Cardiac muscle cell (in vitro differentiated cells and primary cell): Measurements from ENCODE around the gene BACH1. TPM values are rescaled to one million over a fixed set of nuclear protein-coding genes. Genes with fewer than 3 reads are reported as not detected.

Experiments used
- DNase-seq, 2 donors: peaks; one replicate each; pipeline versions ENCODE4 v3.0.0 to v3.0.0-alpha.2; 2010 to 2017; ENCODE audit warnings: low read depth in 1 of 2, low spot score in 1 of 2
- H3K27ac ChIP-seq: fragments of 200-600 bp; sonication (generic); 2 replicates; pipeline ENCODE4 v1.5.1; 2016
- H3K27me3 ChIP-seq: fragments of 200-600 bp; sonication (generic); 2 replicates; pipeline ENCODE4 v1.6.0; 2016; ENCODE audit warnings: control low read depth
- H3K36me3 ChIP-seq: fragments of 200-600 bp; sonication (generic); 2 replicates; pipeline ENCODE4 v1.5.1; 2016; ENCODE audit warnings: control low read depth
- H3K4me1 ChIP-seq: fragments of 200-600 bp; sonication (generic); 2 replicates; pipeline ENCODE4 v1.8.1; 2017; ENCODE audit warnings: low read depth, mild to moderate bottlenecking, mixed run types
- H3K4me3 ChIP-seq: fragments of 200-600 bp; sonication (generic); 2 replicates; pipeline ENCODE4 v1.5.1; 2016; ENCODE audit warnings: mild to moderate bottlenecking
- H3K9me3 ChIP-seq: fragments of 200-600 bp; sonication (generic); 2 replicates; pipeline ENCODE4 v1.5.1; 2017; ENCODE audit warnings: low read depth, mild to moderate bottlenecking, control low read depth
- polyA plus RNA-seq: library from polyadenylated mRNA; unstranded; fragments of >200 nt; fragmentation: Nextera tagmentation; extraction: Ambion mirVana; gene quantifications from 2 replicates; pipeline ENCODE4 v1.2.1, GENCODE V29; 2016
- total RNA-seq: library from RNA; depleted of rRNA; stranded (reverse); fragments of >200 nt; gene quantifications from 2 replicates; pipeline ENCODE4 v1.2.3, GENCODE V29; 2016
- TF ChIP-seq, protein P1 (sequence below): IDR thresholded peaks from 2 replicates; pipeline ENCODE4 v1.5.1; 2012; ENCODE audit warnings: low read depth, mild to moderate bottlenecking, low read length

Gene BACH1
- total and polyA plus RNA-seq, 2 experiments from 2014 or later = 17.2 to 32.3 TPM

DNA sequence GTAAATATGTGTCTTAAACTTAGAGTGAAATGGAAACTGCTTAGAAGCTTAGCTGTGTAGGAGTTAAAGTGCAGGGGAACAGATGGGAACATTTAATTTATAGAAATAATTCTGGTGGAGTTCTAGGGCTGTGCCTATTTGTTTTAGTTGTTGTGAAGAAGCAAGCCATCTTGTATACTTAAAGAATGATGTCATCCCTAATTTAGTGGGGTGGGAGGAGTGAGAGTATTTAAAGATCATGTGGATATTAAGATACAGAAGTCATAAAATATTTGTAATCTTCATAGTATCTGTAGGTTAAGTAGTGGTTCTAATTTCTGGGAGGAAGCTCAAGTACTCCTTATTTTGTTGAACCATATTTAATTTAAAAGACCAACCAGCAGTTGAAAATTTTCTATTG lies 41.5 kb downstream of the BACH1 start:
- Histone ChIP-seq H3K4me3 (no peak overlapping the region), H3K27ac (no peak overlapping the region), H3K27me3 (no peaks in the 10 kb centered on the region), H3K9me3 (no peaks in the 10 kb centered on the region), H3K36me3 (no peaks in the 10 kb centered on the region), H3K4me1 (peaks cover 19% of the 10 kb centered on the region)
- TF ChIP-seq, protein P1, sequence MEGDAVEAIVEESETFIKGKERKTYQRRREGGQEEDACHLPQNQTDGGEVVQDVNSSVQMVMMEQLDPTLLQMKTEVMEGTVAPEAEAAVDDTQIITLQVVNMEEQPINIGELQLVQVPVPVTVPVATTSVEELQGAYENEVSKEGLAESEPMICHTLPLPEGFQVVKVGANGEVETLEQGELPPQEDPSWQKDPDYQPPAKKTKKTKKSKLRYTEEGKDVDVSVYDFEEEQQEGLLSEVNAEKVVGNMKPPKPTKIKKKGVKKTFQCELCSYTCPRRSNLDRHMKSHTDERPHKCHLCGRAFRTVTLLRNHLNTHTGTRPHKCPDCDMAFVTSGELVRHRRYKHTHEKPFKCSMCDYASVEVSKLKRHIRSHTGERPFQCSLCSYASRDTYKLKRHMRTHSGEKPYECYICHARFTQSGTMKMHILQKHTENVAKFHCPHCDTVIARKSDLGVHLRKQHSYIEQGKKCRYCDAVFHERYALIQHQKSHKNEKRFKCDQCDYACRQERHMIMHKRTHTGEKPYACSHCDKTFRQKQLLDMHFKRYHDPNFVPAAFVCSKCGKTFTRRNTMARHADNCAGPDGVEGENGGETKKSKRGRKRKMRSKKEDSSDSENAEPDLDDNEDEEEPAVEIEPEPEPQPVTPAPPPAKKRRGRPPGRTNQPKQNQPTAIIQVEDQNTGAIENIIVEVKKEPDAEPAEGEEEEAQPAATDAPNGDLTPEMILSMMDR = no peak
- no peak for DNase-seq

DNA sequence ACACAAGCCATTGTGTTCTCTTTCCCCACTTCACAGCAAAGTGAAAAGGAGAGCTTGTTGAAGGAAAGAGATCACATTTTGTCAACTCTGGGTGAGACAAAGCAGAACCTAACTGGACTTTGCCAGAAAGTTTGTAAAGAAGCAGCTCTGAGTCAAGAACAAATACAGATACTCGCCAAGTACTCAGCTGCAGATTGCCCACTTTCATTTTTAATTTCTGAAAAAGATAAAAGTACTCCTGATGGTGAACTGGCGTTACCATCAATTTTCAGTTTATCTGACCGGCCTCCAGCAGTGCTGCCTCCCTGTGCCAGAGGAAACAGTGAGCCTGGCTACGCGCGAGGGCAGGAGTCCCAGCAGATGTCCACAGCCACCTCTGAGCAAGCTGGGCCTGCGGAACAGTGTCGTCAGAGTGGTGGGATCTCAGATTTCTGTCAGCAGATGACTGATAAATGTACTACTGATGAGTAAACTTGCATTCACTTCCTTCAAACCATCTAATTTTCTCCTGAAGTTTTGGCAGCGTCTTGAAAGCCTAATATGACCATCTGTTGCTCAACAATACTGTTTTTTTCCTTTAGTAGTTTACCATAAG lies 43.7 kb downstream of the BACH1 start:
- H3K27ac ChIP-seq = peak overlapping the region; percentile 58
- H3K36me3 ChIP-seq = no peaks in the 10 kb centered on the region
- H3K4me1 ChIP-seq = peaks cover 19% of the 10 kb centered on the region
- peak in 1 of 2 donors; percentile 91 for DNase-seq
- H3K27me3 ChIP-seq = no peaks in the 10 kb centered on the region
- no peak overlapping the region for H3K4me3 ChIP-seq
- H3K9me3 ChIP-seq = no peaks in the 10 kb centered on the region
- TF ChIP-seq, protein P1 = no peak

DNA sequence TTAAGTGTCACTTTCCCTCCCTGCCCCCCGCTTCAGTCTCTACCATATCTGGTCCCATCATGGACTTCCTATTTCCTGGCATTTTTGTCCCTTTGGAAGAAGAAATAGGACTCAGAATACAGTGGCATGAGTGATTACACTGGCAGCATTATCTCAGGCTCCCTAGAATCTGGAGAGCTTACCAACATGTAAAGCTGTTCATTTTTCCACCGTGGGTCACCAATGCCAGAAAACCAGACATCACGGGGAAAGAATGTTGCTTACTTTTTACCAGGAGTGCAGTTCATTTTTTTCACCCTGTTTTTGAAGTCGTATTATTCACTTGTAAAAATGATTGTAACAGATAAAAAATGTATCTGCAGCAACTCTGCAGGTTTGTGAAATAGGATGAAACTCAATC lies 44.8 kb downstream of the BACH1 start:
- peak in 1 of 2 donors; percentile 43 for DNase-seq
- no peaks in the 10 kb centered on the region for H3K36me3 ChIP-seq
- H3K4me1 ChIP-seq = peaks cover 19% of the 10 kb centered on the region
- H3K27me3 ChIP-seq = no peaks in the 10 kb centered on the region
- TF ChIP-seq, protein P1 = no peak
- no peak overlapping the region for H3K4me3 ChIP-seq
- H3K27ac ChIP-seq = no peak overlapping the region
- H3K9me3 ChIP-seq = no peaks in the 10 kb centered on the region

DNA sequence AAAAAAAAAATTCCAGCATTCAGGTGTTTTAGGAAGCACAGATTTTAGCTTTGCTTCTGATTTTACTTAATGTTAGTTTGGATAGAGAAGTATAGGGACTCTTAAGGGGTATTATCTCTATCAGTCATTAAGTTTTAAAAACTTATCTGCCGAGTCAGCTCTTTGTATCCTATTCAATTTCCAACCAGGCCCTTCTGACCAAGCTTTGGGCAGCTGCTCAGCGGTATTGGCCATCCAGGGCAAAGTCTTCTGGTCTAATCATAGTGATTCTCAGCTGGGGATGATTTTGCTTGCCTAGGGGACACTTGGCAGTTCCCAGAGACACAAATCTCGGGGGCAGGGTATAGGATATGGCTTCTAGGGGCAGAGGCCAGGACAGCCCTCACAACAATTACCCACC lies 47.6 kb downstream of the BACH1 start:
- no peak overlapping the region for H3K4me3 ChIP-seq
- H3K27me3 ChIP-seq = no peaks in the 10 kb centered on the region
- H3K4me1 ChIP-seq = peaks cover 13% of the 10 kb centered on the region
- no peaks in the 10 kb centered on the region for H3K9me3 ChIP-seq
- H3K27ac ChIP-seq = no peak overlapping the region
- no peak for DNase-seq
- H3K36me3 ChIP-seq = no peaks in the 10 kb centered on the region
- TF ChIP-seq, protein P1 = no peak

DNA sequence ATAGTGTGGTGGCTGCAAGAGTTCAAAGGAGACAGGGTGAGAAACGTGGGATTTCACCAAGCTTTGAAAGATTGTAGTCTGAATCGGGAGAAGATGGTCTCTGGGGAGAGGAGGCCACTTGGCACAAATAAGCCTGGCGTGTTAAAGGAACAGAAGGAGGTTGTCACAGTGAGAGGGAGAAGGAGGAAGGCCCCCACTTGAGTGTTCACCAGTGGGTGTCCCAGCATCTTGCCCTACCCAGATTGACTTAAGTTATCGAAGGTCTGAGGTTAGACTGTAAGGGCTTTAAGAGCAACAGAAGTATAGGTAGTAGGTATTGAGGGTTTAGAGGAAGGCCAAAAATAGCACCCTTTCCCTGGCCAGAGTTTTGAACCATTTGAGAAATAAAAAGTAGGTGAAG lies 48.0 kb downstream of the BACH1 start:
- H3K4me3 ChIP-seq = no peak overlapping the region
- TF ChIP-seq, protein P1 = no peak
- peak overlapping the region; percentile 52 for H3K27ac ChIP-seq
- peaks cover 18% of the 10 kb centered on the region for H3K4me1 ChIP-seq
- DNase-seq = no peak
- no peaks in the 10 kb centered on the region for H3K36me3 ChIP-seq
- H3K27me3 ChIP-seq = no peaks in the 10 kb centered on the region
- no peaks in the 10 kb centered on the region for H3K9me3 ChIP-seq
